Kidney capillary endothelial cell (primary cell): Measurements from ENCODE around the gene ABTB1.

Experiments
- DNase-seq: peaks from one replicate; pipeline ENCODE4 v3.0.0-alpha.2; 2018; ENCODE audit warnings: low spot score

The ABTB1 gene

DNA sequence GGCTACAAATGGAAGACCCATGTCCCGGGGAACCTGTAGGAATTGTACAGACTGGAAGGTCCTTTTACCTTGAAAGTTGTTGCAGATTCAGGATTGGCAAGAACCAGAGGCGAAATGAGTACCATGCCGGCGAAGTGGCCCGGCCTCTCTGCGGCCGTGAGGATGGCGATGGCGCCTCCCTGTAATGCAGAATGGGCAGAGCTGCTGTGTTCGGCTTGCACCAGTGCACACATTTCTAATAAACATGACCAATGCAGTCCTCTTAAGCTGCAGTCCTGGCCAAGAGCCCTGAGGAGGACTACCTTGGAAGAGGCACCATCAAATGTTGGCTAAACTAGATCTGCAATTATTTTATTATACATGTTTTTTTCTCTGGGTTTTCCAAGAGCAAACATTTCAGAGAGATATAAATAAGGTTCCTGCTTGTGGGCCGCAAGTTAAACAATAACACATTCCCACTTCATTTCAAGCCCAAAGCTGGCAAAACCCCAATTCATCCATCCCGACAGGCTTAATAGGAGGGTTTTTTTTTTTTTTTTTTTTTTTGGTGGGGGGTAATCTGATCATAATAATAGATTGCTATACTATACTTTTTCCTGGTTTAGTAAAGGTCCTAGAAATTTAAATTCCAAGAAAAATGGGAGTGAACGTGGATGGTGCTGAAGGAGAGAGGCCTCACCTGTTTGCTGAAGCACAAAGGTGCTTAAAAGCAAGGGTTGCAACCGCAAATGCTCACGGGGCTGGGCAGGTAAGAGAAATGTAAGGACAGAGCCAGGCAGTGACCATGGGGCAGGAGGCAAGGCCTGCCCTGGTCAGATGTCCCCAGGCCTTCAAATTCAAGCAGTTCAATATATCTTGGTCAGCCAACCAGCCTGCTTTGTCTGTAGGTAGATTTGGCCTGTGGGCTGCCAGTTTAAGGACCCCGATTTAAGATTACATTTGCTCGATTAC is 48.5 kb downstream of the ABTB1 start:
- no peak for DNase-seq

DNA sequence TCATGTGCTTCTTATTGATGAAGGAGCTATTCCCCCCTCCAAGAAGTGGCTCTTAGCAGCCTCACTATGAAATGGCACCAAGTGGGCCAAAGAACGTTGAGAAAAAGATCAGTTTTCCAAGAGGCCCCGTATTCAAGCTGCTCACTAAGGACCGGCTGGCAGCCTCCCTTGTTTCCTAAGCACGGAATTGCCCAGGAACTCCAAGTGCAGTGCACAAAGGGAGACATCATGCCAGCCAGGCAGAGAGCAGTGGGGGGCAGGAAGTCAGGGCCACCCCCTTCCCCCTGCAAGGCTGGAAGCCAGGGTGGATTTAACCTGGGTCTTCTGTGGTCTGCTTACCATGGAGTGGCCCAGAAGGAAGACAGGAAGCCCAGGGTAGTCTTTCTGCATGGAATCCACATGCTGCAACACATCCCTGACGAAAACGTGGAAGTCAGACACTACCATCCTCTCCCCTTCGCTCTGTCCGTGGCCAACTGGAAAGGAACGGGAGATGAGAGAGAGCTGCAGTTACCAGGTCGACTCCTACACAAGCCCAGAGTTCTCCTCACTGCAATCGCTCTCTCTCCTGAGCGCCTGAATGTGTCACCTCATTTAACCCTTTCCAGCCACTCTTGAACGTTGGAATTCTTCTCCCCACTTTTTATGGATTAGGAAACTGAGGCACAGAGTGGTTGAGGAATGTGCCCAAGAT is 49.5 kb downstream of the ABTB1 start:
- no peak for DNase-seq

DNA sequence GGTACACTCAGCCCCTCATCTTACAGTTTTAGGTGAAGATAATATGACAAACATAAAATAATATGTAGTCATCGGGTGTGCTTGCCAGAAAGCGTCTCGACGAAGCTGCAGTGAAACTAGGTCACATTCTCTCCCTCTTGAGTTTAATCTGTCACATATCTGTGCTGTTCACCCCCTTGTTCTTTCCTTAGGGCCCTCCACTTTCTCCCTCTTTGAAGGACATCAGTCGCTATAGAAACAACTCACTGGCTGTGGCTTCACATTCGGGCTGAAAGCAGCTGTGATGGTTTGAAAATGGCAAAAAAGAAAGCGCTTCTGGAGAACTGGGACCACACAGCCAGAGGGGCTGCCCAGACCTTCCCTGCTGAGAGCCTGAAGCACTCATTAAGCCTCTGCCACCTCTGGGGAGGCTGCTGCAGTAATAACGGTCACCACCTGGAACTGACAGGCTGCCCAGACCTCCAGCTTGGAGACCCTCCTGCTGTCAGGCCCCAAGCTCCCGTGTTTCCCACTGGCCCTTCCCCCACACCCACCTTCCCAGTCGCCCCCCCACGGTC is 50.3 kb downstream of the ABTB1 start:
- no peak for DNase-seq

DNA sequence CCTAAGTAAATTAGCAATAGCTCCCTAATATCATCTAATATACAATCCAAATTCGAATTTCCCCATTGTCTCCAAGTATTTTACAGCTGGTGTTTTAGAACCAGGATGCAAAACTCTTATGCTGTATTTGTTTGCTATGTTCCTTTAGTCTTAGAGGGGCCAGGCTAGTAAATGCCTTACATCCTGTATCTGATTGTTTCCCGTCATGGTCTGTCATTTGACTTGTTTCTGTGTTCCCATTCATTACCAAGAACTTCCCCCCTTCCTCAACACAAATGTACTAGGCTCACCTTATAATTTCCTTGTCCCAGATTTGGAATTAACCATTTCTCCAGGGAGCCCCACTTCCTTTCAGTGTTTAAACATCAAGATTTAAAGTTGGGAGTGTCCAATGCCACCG is 54.1 kb downstream of the ABTB1 start:
- DNase-seq: no peak

DNA sequence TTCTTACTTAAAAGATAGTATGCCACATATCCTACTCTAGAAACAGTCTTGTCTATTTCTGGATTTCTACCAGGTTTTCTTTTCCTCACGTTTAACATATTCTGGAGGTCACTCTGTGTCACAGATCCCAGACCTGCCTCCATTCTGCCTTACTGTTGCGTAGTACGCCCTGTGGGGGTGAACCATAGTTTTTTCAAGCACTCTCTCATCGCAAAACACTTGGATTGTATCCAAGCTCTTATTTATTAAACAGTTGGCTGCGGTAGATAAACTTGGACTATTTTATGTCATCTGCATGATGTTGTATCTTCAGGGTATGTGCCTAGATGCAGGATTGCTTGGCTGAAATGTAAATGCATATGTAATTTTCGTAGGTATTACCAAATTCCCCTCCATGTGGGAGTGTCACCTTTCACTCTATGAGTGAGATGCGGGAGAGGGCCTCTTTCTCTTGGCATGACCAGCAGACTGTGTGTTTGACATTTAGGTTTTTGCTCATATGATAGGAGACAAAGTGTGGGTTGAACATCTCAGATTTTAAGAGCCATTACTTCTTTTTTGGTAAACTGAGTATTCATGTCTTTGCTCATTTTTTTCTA is 55.8 kb downstream of the ABTB1 start:
- no peak for DNase-seq

DNA sequence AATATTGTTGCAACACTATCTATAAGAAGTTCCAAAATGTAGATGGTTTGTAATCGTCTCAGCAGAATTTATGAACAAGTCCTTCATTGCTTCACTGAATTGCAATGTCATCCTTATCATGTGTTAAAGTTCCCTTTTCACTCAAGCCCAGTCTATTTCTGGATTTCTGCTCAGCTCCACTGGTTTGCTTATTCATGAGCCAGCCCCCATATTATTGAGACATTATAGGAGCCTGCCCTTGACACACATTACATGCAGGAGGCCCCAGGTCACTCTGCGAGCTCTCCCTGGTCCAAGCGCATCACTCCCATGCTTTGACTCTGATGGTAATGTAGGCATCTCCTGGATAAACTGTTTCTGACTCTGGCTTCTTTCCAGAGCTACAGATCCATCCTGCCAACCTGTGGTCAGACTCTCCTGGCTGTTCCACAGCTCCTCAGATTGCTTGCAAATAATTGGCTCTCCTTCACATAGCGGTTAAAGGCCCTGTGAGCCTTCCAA is 56.9 kb downstream of the ABTB1 start:
- DNase-seq: no peak

DNA sequence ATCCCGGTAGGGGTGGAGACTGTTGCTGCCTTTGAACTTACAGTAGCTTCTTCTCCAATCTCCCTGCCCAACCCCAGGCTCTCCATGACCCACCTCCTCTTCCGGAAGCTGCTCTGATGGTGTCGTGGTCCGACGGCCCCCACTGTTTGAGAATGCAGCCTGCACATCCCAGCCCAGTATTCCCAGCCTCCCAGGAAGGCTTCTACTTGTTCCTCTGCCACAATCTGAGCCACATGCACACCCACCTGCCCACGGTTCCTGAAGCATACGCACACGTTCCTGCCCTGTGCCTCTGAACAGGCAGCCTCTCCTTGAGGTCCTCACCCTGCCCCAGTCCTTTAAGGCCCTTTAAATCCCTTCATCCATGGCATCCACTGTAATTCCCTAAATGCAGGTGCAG is 57.4 kb downstream of the ABTB1 start:
- DNase-seq: no peak
